HepG2 (cell line): Measurements from ENCODE around the gene LSM2. TPM values are rescaled to one million over a fixed set of nuclear protein-coding genes. Genes with fewer than 3 reads are reported as not detected.

Source experiments
- ERF ChIP-seq: IDR thresholded peaks from 2 replicates; pipeline ENCODE4 v1.6.1; 2018; ENCODE audit warnings: missing biosample characterization, missing genetic modification reagents
- FOXJ3 ChIP-seq: sonication (generic); formaldehyde crosslinking; IDR thresholded peaks from 2 replicates; pipeline ENCODE4 v1.4.0; 2020; ENCODE audit warnings: missing genetic modification reagents, mild to moderate bottlenecking, borderline replicate concordance
- FOXP1 ChIP-seq, 2 experiments: fragments of 450-650 bp in 1 of 2; IDR thresholded peaks; 2 replicates each; pipeline ENCODE4 v1.6.1; 2017 to 2018; ENCODE audit warnings: antibody characterized with exemption in 1 of 2
- HNRNPH1 ChIP-seq: fragments of 200-400 bp; formaldehyde crosslinking; optimal IDR thresholded peaks from 2 replicates; pipeline ENCODE3; 2017; ENCODE audit warnings: mild to moderate bottlenecking, low read depth, low read length
- IKZF4 ChIP-seq: sonication (generic); formaldehyde crosslinking; IDR thresholded peaks from 2 replicates; pipeline ENCODE4 v1.5.1; 2020; ENCODE audit warnings: borderline replicate concordance, mild to moderate bottlenecking, low read depth, missing genetic modification reagents; ENCODE audit errors: not compliant biosample characterization
- TMF1 ChIP-seq: sonication (generic); formaldehyde crosslinking; IDR thresholded peaks from 2 replicates; pipeline ENCODE4 v1.8.1; 2022; ENCODE audit warnings: low read depth, missing genetic modification reagents
- ZMAT3 ChIP-seq: sonication (generic); formaldehyde crosslinking; conservative IDR thresholded peaks from 2 replicates; pipeline ENCODE4 v1.7.0; 2021; ENCODE audit warnings: missing genetic modification reagents
- ZMYM2 ChIP-seq: sonication (generic); formaldehyde crosslinking; IDR thresholded peaks from 2 replicates; pipeline ENCODE4 v1.8.0; 2022; ENCODE audit warnings: mild to moderate bottlenecking, missing genetic modification reagents
- ZNF253 ChIP-seq: sonication (generic); formaldehyde crosslinking; IDR thresholded peaks from 2 replicates; pipeline ENCODE4 v1.8.0; 2022; ENCODE audit warnings: mild to moderate bottlenecking, missing genetic modification reagents, borderline replicate concordance
- ZNF343 ChIP-seq: sonication (generic); formaldehyde crosslinking; IDR thresholded peaks from 2 replicates; pipeline ENCODE4 v1.4.0; 2020; ENCODE audit warnings: mild to moderate bottlenecking, missing genetic modification reagents
- ZNF556 ChIP-seq: sonication (generic); formaldehyde crosslinking; IDR thresholded peaks from 2 replicates; pipeline ENCODE4 v1.4.0; 2020; ENCODE audit warnings: mild to moderate bottlenecking, missing genetic modification reagents, borderline replicate concordance
- polyA plus RNA-seq, 8 experiments: library from polyadenylated mRNA; depleted of rRNA in 3 of 8; stranded (reverse) in 7 of 8; unstranded in 1 of 8; fragments of >200 nt; fragmentation: Illumina TruSeq in 4 of 8; extraction: Trizol in 4 of 8; gene quantifications; 2 replicates each; pipeline versions ENCODE4 v1.2.1 to v1.2.3, GENCODE V29; 2011 to 2016; ENCODE audit warnings: low read depth in 4 of 8, missing spikeins in 1 of 8, mixed read lengths in 1 of 8; ENCODE audit not compliant: insufficient read depth in 1 of 8
- total RNA-seq, 5 experiments: library from RNA; depleted of rRNA; stranded (reverse); fragments of >200 nt; fragmentation: Illumina TruSeq; extraction: Trizol; gene quantifications; 2 replicates each; pipeline ENCODE4 v1.2.3, GENCODE V29; 2016; ENCODE audit warnings: low read depth in 1 of 5
- TF ChIP-seq, protein P1 (sequence below): sonication (generic); formaldehyde crosslinking; IDR thresholded peaks from 2 replicates; pipeline ENCODE4 v1.8.1; 2023; ENCODE audit warnings: mild to moderate bottlenecking, inconsistent platforms, moderate library complexity, missing genetic modification reagents, borderline replicate concordance
- TF ChIP-seq, protein P2 (sequence below): IDR thresholded peaks from 2 replicates; pipeline ENCODE4 v1.6.1; 2016
- TF ChIP-seq, protein P3 (sequence below): sonication (generic); formaldehyde crosslinking; IDR thresholded peaks from 2 replicates; pipeline ENCODE4 v1.5.0; 2020; ENCODE audit warnings: missing genetic modification reagents, mild to moderate bottlenecking, borderline replicate concordance
- TF ChIP-seq, protein P4 (sequence below): sonication (generic); formaldehyde crosslinking; IDR thresholded peaks from 2 replicates; pipeline ENCODE4 v1.8.0; 2022; ENCODE audit warnings: mild to moderate bottlenecking, missing genetic modification reagents; ENCODE audit not compliant: insufficient replicate concordance
- TF ChIP-seq, protein P5 (sequence below): sonication (generic); formaldehyde crosslinking; IDR thresholded peaks from 2 replicates; pipeline ENCODE4 v1.4.0; 2020; ENCODE audit warnings: missing genetic modification reagents, mild to moderate bottlenecking, borderline replicate concordance
- TF ChIP-seq, protein P6 (sequence below): sonication (generic); formaldehyde crosslinking; IDR thresholded peaks from 2 replicates; pipeline ENCODE4 v1.4.0; 2020; ENCODE audit warnings: low read depth, mild to moderate bottlenecking, missing genetic modification reagents

The LSM2 gene
- total and polyA plus RNA-seq, 2 of the 13 experiments (the other 11 are each of a cell fraction or from before 2014, with no cell fraction given) = 69.4 to 90.5 TPM

DNA sequence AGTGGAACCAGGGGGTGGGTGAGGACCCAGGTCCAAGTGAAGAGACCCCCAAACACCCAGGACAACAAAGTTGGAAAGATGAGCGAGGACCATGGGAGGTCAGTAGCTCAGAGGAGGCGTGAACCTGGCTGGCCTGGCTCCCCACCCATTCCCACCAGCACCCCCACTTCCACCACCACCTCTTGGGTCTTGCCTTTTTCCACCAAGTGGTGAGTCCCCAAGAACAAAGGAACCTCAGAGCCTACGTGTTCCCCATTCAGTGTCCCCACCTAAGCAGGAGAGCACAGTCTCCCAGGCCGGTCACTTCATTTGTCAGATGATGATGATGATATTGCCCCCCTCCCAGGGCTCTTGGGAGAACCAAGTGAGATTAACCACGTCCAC lies 29.1 kb downstream of the LSM2 start (continued):
- TF ChIP-seq ZMAT3 (0 out of 2 replicates have a peak, but pooled peaks have one; percentile 27), FOXP1 (IDR thresholded peaks at IDR 0.05) (no peak), FOXP1 (CRISPR knock-in tag; IDR thresholded peaks at IDR 0.05) (no peak), FOXJ3 (no peak), ZNF343 (CRISPR knock-in tag) (peak; percentile 50; the same call in 1 of the 2 replicates), HNRNPH1 (no peak), ZMYM2 (CRISPR knock-in tag) (no peak), IKZF4 (CRISPR knock-in tag) (no peak), ERF (CRISPR knock-in tag) (no peak), ZNF556 (0 out of 2 replicates have a peak, but pooled peaks have one; percentile 2), ZNF253 (CRISPR knock-in tag) (0 out of 2 replicates have a peak, but pooled peaks have one; percentile 29), TMF1 (CRISPR knock-in tag) (0 out of 2 replicates have a peak, but pooled peaks have one; percentile 24)
- TF ChIP-seq, protein P1, sequence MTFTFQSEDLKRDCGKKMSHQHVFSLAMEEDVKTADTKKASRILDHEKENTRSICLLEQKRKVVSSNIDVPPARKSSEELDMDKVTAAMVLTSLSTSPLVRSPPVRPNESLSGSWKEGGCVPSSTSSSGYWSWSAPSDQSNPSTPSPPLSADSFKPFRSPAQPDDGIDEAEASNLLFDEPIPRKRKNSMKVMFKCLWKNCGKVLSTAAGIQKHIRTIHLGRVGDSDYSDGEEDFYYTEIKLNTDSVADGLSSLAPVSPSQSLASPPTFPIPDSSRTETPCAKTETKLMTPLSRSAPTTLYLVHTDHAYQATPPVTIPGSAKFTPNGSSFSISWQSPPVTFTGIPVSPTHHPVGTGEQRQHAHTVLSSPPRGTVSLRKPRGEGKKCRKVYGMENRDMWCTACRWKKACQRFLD (CRISPR knock-in tag) = 0 out of 2 replicates have a peak, but pooled peaks have one; percentile 52
- TF ChIP-seq, protein P2, sequence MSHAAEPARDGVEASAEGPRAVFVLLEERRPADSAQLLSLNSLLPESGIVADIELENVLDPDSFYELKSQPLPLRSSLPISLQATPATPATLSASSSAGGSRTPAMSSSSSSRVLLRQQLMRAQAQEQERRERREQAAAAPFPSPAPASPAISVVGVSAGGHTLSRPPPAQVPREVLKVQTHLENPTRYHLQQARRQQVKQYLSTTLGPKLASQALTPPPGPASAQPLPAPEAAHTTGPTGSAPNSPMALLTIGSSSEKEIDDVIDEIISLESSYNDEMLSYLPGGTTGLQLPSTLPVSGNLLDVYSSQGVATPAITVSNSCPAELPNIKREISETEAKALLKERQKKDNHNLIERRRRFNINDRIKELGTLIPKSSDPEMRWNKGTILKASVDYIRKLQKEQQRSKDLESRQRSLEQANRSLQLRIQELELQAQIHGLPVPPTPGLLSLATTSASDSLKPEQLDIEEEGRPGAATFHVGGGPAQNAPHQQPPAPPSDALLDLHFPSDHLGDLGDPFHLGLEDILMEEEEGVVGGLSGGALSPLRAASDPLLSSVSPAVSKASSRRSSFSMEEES (CRISPR knock-in tag) = no peak
- TF ChIP-seq, protein P3, sequence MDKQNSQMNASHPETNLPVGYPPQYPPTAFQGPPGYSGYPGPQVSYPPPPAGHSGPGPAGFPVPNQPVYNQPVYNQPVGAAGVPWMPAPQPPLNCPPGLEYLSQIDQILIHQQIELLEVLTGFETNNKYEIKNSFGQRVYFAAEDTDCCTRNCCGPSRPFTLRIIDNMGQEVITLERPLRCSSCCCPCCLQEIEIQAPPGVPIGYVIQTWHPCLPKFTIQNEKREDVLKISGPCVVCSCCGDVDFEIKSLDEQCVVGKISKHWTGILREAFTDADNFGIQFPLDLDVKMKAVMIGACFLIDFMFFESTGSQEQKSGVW (CRISPR knock-in tag) = no peak
- TF ChIP-seq, protein P4, sequence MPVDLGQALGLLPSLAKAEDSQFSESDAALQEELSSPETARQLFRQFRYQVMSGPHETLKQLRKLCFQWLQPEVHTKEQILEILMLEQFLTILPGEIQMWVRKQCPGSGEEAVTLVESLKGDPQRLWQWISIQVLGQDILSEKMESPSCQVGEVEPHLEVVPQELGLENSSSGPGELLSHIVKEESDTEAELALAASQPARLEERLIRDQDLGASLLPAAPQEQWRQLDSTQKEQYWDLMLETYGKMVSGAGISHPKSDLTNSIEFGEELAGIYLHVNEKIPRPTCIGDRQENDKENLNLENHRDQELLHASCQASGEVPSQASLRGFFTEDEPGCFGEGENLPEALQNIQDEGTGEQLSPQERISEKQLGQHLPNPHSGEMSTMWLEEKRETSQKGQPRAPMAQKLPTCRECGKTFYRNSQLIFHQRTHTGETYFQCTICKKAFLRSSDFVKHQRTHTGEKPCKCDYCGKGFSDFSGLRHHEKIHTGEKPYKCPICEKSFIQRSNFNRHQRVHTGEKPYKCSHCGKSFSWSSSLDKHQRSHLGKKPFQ (CRISPR knock-in tag) = no peak
- TF ChIP-seq, protein P5, sequence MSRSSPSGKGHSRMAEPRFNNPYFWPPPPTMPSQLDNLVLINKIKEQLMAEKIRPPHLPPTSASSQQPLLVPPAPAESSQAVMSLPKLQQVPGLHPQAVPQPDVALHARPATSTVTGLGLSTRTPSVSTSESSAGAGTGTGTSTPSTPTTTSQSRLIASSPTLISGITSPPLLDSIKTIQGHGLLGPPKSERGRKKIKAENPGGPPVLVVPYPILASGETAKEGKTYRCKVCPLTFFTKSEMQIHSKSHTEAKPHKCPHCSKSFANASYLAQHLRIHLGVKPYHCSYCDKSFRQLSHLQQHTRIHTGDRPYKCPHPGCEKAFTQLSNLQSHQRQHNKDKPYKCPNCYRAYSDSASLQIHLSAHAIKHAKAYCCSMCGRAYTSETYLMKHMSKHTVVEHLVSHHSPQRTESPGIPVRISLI (CRISPR knock-in tag) = no peak
- TF ChIP-seq, protein P6, sequence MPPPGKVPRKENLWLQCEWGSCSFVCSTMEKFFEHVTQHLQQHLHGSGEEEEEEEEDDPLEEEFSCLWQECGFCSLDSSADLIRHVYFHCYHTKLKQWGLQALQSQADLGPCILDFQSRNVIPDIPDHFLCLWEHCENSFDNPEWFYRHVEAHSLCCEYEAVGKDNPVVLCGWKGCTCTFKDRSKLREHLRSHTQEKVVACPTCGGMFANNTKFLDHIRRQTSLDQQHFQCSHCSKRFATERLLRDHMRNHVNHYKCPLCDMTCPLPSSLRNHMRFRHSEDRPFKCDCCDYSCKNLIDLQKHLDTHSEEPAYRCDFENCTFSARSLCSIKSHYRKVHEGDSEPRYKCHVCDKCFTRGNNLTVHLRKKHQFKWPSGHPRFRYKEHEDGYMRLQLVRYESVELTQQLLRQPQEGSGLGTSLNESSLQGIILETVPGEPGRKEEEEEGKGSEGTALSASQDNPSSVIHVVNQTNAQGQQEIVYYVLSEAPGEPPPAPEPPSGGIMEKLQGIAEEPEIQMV (CRISPR knock-in tag) = no peak
